ENCODE measurements around the gene SMC3. TPM values are rescaled to one million over a fixed set of nuclear protein-coding genes. Genes with fewer than 3 reads are reported as not detected.

Gene SMC3
- total RNA-seq, 3 donors from 2014 or later (not counting 1 experiment from before 2014, with no cell fraction given) = 36.6 to 38.5 (median 37.8) TPM

DNA sequence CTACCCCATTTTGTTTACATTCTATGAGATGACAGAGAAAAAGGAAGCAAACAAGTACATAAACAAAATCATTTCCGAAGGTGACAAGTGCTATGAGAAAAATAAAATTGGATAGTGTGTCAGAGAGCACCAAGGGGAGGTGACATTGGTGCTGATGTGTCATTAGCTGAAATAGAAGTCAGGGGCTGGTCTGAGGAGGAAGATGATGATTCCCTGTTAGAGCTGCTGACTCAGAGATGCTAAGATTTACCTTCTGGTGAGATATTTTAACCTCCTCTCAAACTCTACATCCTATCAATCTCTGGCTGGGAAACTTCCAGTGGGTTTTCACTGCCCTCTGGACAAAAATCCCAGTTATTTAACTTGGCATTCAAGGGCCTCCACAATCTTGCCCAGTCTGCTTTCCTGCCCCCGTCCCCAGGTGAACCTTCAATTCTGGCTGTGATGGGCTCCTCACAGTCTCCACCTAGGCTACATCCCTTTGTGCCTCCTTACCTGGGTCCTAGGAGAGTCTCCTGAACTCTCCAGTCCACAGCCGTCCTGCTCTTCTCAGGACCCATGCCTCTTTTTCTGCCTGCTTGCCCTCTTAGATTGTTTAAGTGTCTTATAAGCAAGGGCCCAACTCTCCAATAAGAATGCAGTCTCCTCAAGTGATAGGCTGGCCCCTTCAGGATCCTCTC, 43.2 kb upstream of the SMC3 start:
- TF ChIP-seq, protein P1, sequence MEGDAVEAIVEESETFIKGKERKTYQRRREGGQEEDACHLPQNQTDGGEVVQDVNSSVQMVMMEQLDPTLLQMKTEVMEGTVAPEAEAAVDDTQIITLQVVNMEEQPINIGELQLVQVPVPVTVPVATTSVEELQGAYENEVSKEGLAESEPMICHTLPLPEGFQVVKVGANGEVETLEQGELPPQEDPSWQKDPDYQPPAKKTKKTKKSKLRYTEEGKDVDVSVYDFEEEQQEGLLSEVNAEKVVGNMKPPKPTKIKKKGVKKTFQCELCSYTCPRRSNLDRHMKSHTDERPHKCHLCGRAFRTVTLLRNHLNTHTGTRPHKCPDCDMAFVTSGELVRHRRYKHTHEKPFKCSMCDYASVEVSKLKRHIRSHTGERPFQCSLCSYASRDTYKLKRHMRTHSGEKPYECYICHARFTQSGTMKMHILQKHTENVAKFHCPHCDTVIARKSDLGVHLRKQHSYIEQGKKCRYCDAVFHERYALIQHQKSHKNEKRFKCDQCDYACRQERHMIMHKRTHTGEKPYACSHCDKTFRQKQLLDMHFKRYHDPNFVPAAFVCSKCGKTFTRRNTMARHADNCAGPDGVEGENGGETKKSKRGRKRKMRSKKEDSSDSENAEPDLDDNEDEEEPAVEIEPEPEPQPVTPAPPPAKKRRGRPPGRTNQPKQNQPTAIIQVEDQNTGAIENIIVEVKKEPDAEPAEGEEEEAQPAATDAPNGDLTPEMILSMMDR (IDR thresholded peaks at IDR 0.05) = no peak
- no peaks in the 10 kb centered on the region for H3K9me3 Mint-ChIP-seq
- H3K36me3 Mint-ChIP-seq = no peaks in the 10 kb centered on the region
- WGBS (ENCODE audit: insufficient coverage) = 95% methylated on average over 3 of the region's 3 CpGs
- H3K4me1 ChIP-seq (ENCODE audit: control insufficient read depth, insufficient read depth, low read length) = peaks cover 14% of the 10 kb centered on the region
- DNase-seq (no peak), ATAC-seq (no peak)
- H3K27ac Mint-ChIP-seq = no peak overlapping the region
- no peaks in the 10 kb centered on the region for H3K27me3 ChIP-seq (ENCODE audit: control insufficient read depth, insufficient read depth, low read length)
- no peaks in the 10 kb centered on the region for H3K9me3 ChIP-seq (ENCODE audit: control insufficient read depth, insufficient read depth, low read length)
- H3K27me3 Mint-ChIP-seq (ENCODE audit: low read depth in 2 of 2) = no peaks in the 10 kb centered on the region
- no peaks in the 10 kb centered on the region for H3K36me3 ChIP-seq (ENCODE audit: control insufficient read depth, insufficient read depth, low read length)
- intact Hi-C loops (cut with micrococcal nuclease) = no loop called here
- H3K4me1 Mint-ChIP-seq = peaks cover 21 to 30% of the 10 kb centered on the region in 2 donors
- no peak overlapping the region for H3K27ac ChIP-seq (ENCODE audit: low read length)
- H3K4me3 ChIP-seq (ENCODE audit: low read length) = no peak overlapping the region
- no peak overlapping the region for H3K4me3 Mint-ChIP-seq

DNA sequence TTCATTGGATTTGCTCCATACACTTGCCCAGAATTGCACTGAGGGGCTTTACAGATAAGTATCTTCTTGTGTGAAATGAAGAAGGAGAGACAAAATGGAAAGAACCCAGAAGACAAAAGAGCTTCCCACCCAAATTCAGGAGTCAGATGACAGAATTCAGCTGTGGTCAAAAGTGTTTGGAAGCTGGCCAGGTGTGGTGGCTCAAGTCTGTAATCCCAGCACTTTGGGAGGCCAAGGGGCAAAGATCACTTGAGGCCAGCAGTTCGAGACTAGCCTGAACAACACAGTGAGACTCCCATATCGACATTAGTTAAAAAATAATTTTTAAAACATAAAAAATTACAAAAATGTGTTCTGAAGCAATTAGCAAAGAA, 42.6 kb upstream of the SMC3 start:
- Histone ChIP-seq H3K27ac (ENCODE audit: low read length) (no peak overlapping the region), H3K9me3 (ENCODE audit: control insufficient read depth, insufficient read depth, low read length) (no peaks in the 10 kb centered on the region), H3K4me1 (ENCODE audit: control insufficient read depth, insufficient read depth, low read length) (peaks cover 19% of the 10 kb centered on the region), H3K36me3 (ENCODE audit: control insufficient read depth, insufficient read depth, low read length) (no peaks in the 10 kb centered on the region), H3K27me3 (ENCODE audit: control insufficient read depth, insufficient read depth, low read length) (no peaks in the 10 kb centered on the region), H3K4me3 (ENCODE audit: low read length) (no peak overlapping the region)
- no peaks in the 10 kb centered on the region for H3K36me3 Mint-ChIP-seq
- intact Hi-C loops (cut with micrococcal nuclease) = no loop called here
- TF ChIP-seq, protein P1 (IDR thresholded peaks at IDR 0.05) = no peak
- H3K27ac Mint-ChIP-seq = no peak overlapping the region
- 89% methylated on average over 1 of the region's 2 CpGs for WGBS (ENCODE audit: insufficient coverage)
- no peak for ATAC-seq
- no peaks in the 10 kb centered on the region for H3K9me3 Mint-ChIP-seq
- no peak overlapping the region for H3K4me3 Mint-ChIP-seq
- H3K27me3 Mint-ChIP-seq (ENCODE audit: low read depth in 2 of 2) = no peaks in the 10 kb centered on the region
- DNase-seq = no peak
- H3K4me1 Mint-ChIP-seq = peaks cover 26 to 36% of the 10 kb centered on the region in 2 donors

DNA sequence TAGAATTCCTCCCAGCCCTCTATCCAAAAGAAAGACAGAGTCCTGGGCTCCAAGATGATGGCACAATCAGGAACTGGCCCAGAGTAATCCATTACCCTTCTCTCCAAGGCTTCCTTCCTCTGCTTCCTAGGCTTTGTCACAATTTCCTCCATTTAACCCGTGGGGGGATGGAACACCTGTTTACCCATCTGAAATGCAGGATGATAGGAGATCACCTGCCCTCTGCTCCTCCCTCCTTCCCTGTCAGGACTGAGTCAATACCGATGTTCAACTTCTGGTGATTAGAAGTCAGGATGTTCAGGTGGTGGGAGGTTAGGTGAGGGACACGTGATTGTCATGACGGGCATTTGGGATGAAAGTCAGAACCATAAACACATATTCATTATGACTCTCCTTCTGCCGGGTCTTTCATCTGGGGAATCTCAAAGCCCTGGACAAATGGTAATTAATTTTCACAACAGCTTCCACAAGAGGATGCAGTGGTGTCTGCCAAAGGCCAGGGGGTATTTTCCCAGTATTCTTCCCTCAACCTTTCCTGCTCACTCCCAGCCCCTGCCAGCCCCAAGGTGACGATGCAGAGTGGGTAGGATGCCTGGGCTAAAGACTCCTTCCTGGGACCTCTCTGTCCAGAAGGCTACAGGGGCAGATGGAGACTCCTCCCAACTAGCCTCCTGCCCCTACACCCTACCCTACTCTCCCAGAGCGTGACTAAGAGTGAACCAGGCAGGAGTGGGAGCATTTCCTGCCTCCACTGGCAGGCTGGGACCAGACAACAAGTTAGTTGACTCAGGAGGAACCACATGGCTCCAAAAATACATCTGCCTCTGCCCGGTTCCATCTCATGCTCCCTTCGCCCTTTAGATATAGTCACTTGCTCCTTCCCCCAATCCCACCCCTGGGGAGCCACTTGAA, 41.9 kb upstream of the SMC3 start:
- Mint-ChIP-seq H3K27ac (no peak overlapping the region), H3K36me3 (no peaks in the 10 kb centered on the region)

More for the DNA sequence above, 41.9 kb upstream of the SMC3 start:
- Histone ChIP-seq H3K4me1 (ENCODE audit: control insufficient read depth, insufficient read depth, low read length) (peaks cover 27% of the 10 kb centered on the region), H3K9me3 (ENCODE audit: control insufficient read depth, insufficient read depth, low read length) (no peaks in the 10 kb centered on the region), H3K27me3 (ENCODE audit: control insufficient read depth, insufficient read depth, low read length) (no peaks in the 10 kb centered on the region), H3K36me3 (ENCODE audit: control insufficient read depth, insufficient read depth, low read length) (no peaks in the 10 kb centered on the region), H3K4me3 (ENCODE audit: low read length) (no peak overlapping the region), H3K27ac (ENCODE audit: low read length) (no peak overlapping the region)
- intact Hi-C loops (cut with micrococcal nuclease) = no loop called here
- DNase-seq = no peak
- TF ChIP-seq, protein P1 (IDR thresholded peaks at IDR 0.05) = no peak
- Mint-ChIP-seq H3K4me3 (no peak overlapping the region), H3K27me3 (ENCODE audit: low read depth in 2 of 2) (no peaks in the 10 kb centered on the region), H3K4me1 (peaks cover 33 to 37% of the 10 kb centered on the region in 2 donors), H3K9me3 (no peaks in the 10 kb centered on the region)
- ATAC-seq = no peak
- 77% methylated on average over 7 of the region's 9 CpGs for WGBS (ENCODE audit: insufficient coverage)

Data from natural killer cell (primary cell).